Suprapubic skin (tissue), 4 donors: ENCODE results near the gene AP3B2. TPM values are rescaled to one million over a fixed set of nuclear protein-coding genes. Genes with fewer than 3 reads are reported as not detected.

Experiments used
- DNase-seq, 2 donors: peaks; one replicate each; pipeline ENCODE4 v3.0.0-alpha.2; 2019; ENCODE audit warnings: low spot score in 2 of 2
- H3K27ac ChIP-seq: fragments of 200-600 bp; sonication (generic); one replicate; pipeline ENCODE4 v1.5.1; 2019
- H3K27me3 ChIP-seq: fragments of 200-600 bp; sonication (generic); one replicate; pipeline ENCODE4 v1.5.1; 2019
- H3K36me3 ChIP-seq: fragments of 200-600 bp; sonication (generic); one replicate; pipeline ENCODE4 v1.5.1; 2019
- H3K4me1 ChIP-seq: fragments of 200-600 bp; sonication (generic); one replicate; pipeline ENCODE4 v1.5.1; 2019
- H3K4me3 ChIP-seq: fragments of 200-600 bp; sonication (generic); one replicate; pipeline ENCODE4 v1.5.1; 2019; ENCODE audit warnings: mild to moderate bottlenecking
- H3K9me3 ChIP-seq: fragments of 200-600 bp; sonication (generic); one replicate; pipeline ENCODE4 v1.5.1; 2019
- CTCF ChIP-seq, 2 donors: fragments of 200-600 bp in 1 of 2; fragments of 450-650 bp in 1 of 2; sonication (generic) in 1 of 2; IDR thresholded peaks; one replicate each; pipeline ENCODE4 v1.5.1; 2016 to 2019; ENCODE audit warnings: antibody characterized with exemption in 2 of 2, mild to moderate bottlenecking in 1 of 2, moderate library complexity in 1 of 2
- EP300 ChIP-seq: sonication (generic); formaldehyde crosslinking; IDR thresholded peaks from one replicate; pipeline ENCODE4 v1.6.1; 2017; ENCODE audit warnings: antibody characterized with exemption
- POLR2A ChIP-seq, 2 donors: fragments of 450-650 bp; IDR thresholded peaks; one replicate each; pipeline ENCODE4 v1.6.1; 2017; ENCODE audit warnings: antibody characterized with exemption in 2 of 2, mild to moderate bottlenecking in 2 of 2, moderate library complexity in 2 of 2
- POLR2AphosphoS5 ChIP-seq, 3 donors: sonication (generic); formaldehyde crosslinking; IDR thresholded peaks; one replicate each; pipeline ENCODE4 v1.6.1; 2017; ENCODE audit warnings: antibody characterized with exemption in 3 of 3
- WGBS: methylation state at CpG from one replicate; pipeline ENCODE4 v1.1.5; 2018; 5-methylcytosine and 5-hydroxymethylcytosine counted together
- total RNA-seq, 4 donors: library from RNA; depleted of rRNA; stranded (reverse); fragments of >200 nt; gene quantifications; one replicate each; pipeline ENCODE4 v1.1.0, GENCODE V29; 2016

The AP3B2 gene
- total RNA-seq, 4 donors from 2014 or later = 1.4 to 4.4 (median 2.8) TPM

- WGBS = 73% methylated on average over 7 of the region's 7 CpGs
- H3K9me3 ChIP-seq = no peaks in the 10 kb centered on the region
- TF ChIP-seq EP300 (no peak), CTCF (IDR thresholded peaks at IDR 0.05) (no peak), POLR2A (IDR thresholded peaks at IDR 0.05) (no peak), POLR2AphosphoS5 (IDR thresholded peaks at IDR 0.05) (no peak)
These were observed 52.9 kb downstream of the AP3B2 start for GRCh38 chr15:82656641-82657266.

GRCh38 chr15:82655606-82656005, 54.1 kb downstream of the AP3B2 start:
- Histone ChIP-seq H3K27ac (no peak overlapping the region), H3K36me3 (no peaks in the 10 kb centered on the region), H3K4me1 (no peaks in the 10 kb centered on the region), H3K9me3 (no peaks in the 10 kb centered on the region), H3K27me3 (peaks cover 3% of the 10 kb centered on the region), H3K4me3 (no peak overlapping the region)
- WGBS = 75% methylated on average over 3 of the region's 3 CpGs
- no peak for DNase-seq
- TF ChIP-seq CTCF (IDR thresholded peaks at IDR 0.05) (no peak), POLR2A (IDR thresholded peaks at IDR 0.05) (no peak), POLR2AphosphoS5 (IDR thresholded peaks at IDR 0.05) (no peak), EP300 (no peak)

More at GRCh38 chr15:82656641-82657266, 52.9 kb downstream of the AP3B2 start:
- H3K4me1 ChIP-seq = no peaks in the 10 kb centered on the region
- H3K4me3 ChIP-seq = no peak overlapping the region
- H3K36me3 ChIP-seq = no peaks in the 10 kb centered on the region
- DNase-seq = peak in 1 of 2 donors; percentile 52
- H3K27ac ChIP-seq = no peak overlapping the region
- H3K27me3 ChIP-seq = peaks cover 3% of the 10 kb centered on the region

DNA sequence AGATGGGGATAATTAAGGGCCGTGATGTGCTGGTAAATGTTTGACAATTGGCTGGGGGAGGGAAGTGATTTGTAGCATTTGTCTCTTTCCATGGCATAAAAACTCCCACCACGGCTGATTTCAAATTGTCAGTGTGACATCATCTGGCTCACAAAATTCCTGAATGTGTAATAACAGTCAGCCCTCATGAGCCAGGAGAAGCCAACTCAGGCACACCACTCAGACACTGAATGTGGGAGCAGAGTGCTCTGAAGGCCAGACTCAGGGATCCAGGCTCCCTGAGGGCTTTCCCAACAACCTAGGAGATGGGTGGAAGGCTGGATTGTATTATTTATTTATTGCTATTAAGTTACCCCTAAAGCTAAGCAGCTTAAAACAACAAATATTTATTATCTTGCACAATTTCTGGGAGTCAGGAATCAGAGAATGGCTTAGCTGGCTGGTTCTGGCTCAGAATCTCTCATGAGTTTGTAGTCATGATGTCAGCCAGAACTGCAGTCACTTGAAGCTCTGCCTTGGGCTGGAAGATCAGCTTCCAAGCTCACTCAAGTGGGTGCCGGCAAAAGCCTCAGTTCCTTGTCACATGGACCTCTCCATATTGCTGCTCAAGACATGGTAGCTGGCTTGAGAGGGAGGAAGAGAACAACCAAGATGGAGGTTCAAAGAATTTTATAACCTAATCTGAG, 56.0 kb downstream of the AP3B2 start:
- peaks cover 3% of the 10 kb centered on the region for H3K27me3 ChIP-seq
- no peak overlapping the region for H3K4me3 ChIP-seq
- 74% methylated on average over 3 of the region's 3 CpGs for WGBS
- H3K9me3 ChIP-seq = no peaks in the 10 kb centered on the region
- no peak for DNase-seq
- TF ChIP-seq EP300 = no peak
- no peak for TF ChIP-seq CTCF (IDR thresholded peaks at IDR 0.05)
- TF ChIP-seq POLR2A (IDR thresholded peaks at IDR 0.05) = no peak
- no peak for TF ChIP-seq POLR2AphosphoS5 (IDR thresholded peaks at IDR 0.05)
- H3K36me3 ChIP-seq = no peaks in the 10 kb centered on the region
- no peaks in the 10 kb centered on the region for H3K4me1 ChIP-seq
- H3K27ac ChIP-seq = no peak overlapping the region

- Histone ChIP-seq H3K4me3 (no peak overlapping the region), H3K27me3 (peaks cover 17% of the 10 kb centered on the region), H3K36me3 (no peaks in the 10 kb centered on the region), H3K4me1 (peaks cover 18% of the 10 kb centered on the region), H3K9me3 (no peaks in the 10 kb centered on the region), H3K27ac (no peak overlapping the region)
- no peak for TF ChIP-seq CTCF (IDR thresholded peaks at IDR 0.05)
- TF ChIP-seq POLR2A (IDR thresholded peaks at IDR 0.05) = no peak
- TF ChIP-seq POLR2AphosphoS5 (IDR thresholded peaks at IDR 0.05) = no peak
- DNase-seq = no peak
- WGBS = 97% methylated on average over 2 of the region's 2 CpGs
These were observed 58.0 kb downstream of the AP3B2 start for GRCh38 chr15:82651708-82652107.

- Histone ChIP-seq H3K4me1 (peaks cover 28% of the 10 kb centered on the region), H3K9me3 (no peaks in the 10 kb centered on the region), H3K36me3 (no peaks in the 10 kb centered on the region), H3K4me3 (no peak overlapping the region), H3K27me3 (peaks cover 33% of the 10 kb centered on the region), H3K27ac (no peak overlapping the region)
- no peak for TF ChIP-seq CTCF (IDR thresholded peaks at IDR 0.05)
- no peak for TF ChIP-seq POLR2AphosphoS5 (IDR thresholded peaks at IDR 0.05)
- no peak for TF ChIP-seq EP300
- no peak for TF ChIP-seq POLR2A (IDR thresholded peaks at IDR 0.05)
- DNase-seq = no peak
These were observed 59.5 kb downstream of the AP3B2 start for GRCh38 chr15:82650046-82650670.
